Measurements from ENCODE around the gene ARPIN. TPM values are rescaled to one million over a fixed set of nuclear protein-coding genes. Genes with fewer than 3 reads are reported as not detected.

Gene ARPIN
- total RNA-seq, 1 experiment from 2014 or later = 8.8 TPM

- no peak overlapping the region for H3K4me2 ChIP-seq (ENCODE audit: low read length)
- no peak for TF ChIP-seq ZBTB33 (IDR thresholded peaks at IDR 0.05; ENCODE audit: extremely low read depth, insufficient replicate concordance, low read length)
- TF ChIP-seq TCF7L2 (IDR thresholded peaks at IDR 0.05; ENCODE audit: borderline replicate concordance, extremely low read depth, insufficient read depth, insufficient read length) = no peak
- no peak for TF ChIP-seq MAX (IDR thresholded peaks at IDR 0.05)
- no peak for TF ChIP-seq RAD21 (IDR thresholded peaks at IDR 0.05; ENCODE audit: low read depth)
- TF ChIP-seq FOSL1 (IDR thresholded peaks at IDR 0.05; ENCODE audit: low read depth) = no peak
- TF ChIP-seq EZH2 (IDR thresholded peaks at IDR 0.05) = no peak
- no peak for TF ChIP-seq CTCF (IDR thresholded peaks at IDR 0.05 in 2 of 3, conservative IDR thresholded peaks at IDR 0.05 in 1 of 3; ENCODE audit: borderline replicate concordance in 1 of 3, insufficient read depth in 1 of 3, low read depth in 2 of 3, low read length in 2 of 3)
- no peak for TF ChIP-seq CBX3 (IDR thresholded peaks at IDR 0.05; ENCODE audit: low read depth)
- no peak for TF ChIP-seq REST (IDR thresholded peaks at IDR 0.05; ENCODE audit: low read depth)
- TF ChIP-seq SIN3A (IDR thresholded peaks at IDR 0.05; ENCODE audit: low read depth) = no peak
- no peak for TF ChIP-seq ATF3 (IDR thresholded peaks at IDR 0.05)
- TF ChIP-seq ZFX (IDR thresholded peaks at IDR 0.05) = no peak
- no peak for TF ChIP-seq POLR2AphosphoS5 (IDR thresholded peaks at IDR 0.05; ENCODE audit: low read depth, low read length)
- no peak for TF ChIP-seq SRF (IDR thresholded peaks at IDR 0.05; ENCODE audit: low read depth)
- TF ChIP-seq ELF1 (IDR thresholded peaks at IDR 0.05; ENCODE audit: borderline replicate concordance, low read depth) = no peak
- H3K27ac ChIP-seq (ENCODE audit: low read depth, low read length) = no peak overlapping the region
- RAD21 ChIA-PET (ENCODE audit: low non-redundant PET in 1 of 2, low total read pairs in 2 of 2, uncharacterized antibody in 2 of 2, unreplicated experiment in 2 of 2) = no interaction called here
- H2AFZ ChIP-seq (ENCODE audit: low read depth, low read length, poor library complexity, severe bottlenecking) = no peak overlapping the region
- no peaks in the 10 kb centered on the region for H3K79me2 ChIP-seq (ENCODE audit: insufficient read depth, low read length)
- CTCF ChIA-PET = interaction anchor here (1.6 to 2.5 kb wide), 4 partner anchors 14 to 187 kb away, joined by 3 to 35 read pairs (median 14); partner anchors contain the start of gene ARPIN
- DNase-seq (ENCODE audit: low read depth, low spot score) = no peak
- BruUV-seq (replicated peaks) = no TSS peak
- POLR2A ChIA-PET = no interaction called here
- intact Hi-C loops (cut with micrococcal nuclease) = no loop called here
- H3K4me3 ChIP-seq (replicated peaks in 1 of 2; ENCODE audit: low read depth in 1 of 2, low read length in 2 of 2) = no peak overlapping the region
- H4K20me1 ChIP-seq (ENCODE audit: insufficient read depth) = no peaks in the 10 kb centered on the region
- no peak overlapping the region for H3K9ac ChIP-seq (ENCODE audit: low read length)
- peaks cover 0 to 9% of the 10 kb centered on the region in 2 experiments; a peak in 1 of 4 replicates for H3K4me1 ChIP-seq (ENCODE audit: control insufficient read depth in 1 of 2, insufficient read depth in 2 of 2, low read length in 2 of 2)
- no peaks in the 10 kb centered on the region for H3K9me2 ChIP-seq (ENCODE audit: insufficient read depth)
- no peaks in the 10 kb centered on the region for H3K36me3 ChIP-seq (ENCODE audit: control insufficient read depth in 1 of 2, insufficient read depth in 2 of 2, low read length in 2 of 2)
- no peaks in the 10 kb centered on the region for H3K27me3 ChIP-seq (ENCODE audit: insufficient read depth, low read length)
- ATAC-seq = no peak
- H3K9me3 ChIP-seq (ENCODE audit: control insufficient read depth in 1 of 2, insufficient read depth in 1 of 2, low read depth in 1 of 2, low read length in 2 of 2) = no peaks in the 10 kb centered on the region
These were observed 13.3 kb downstream of the ARPIN start for GRCh38 chr15:89899295-89899945.
